Endodermal cell (in vitro differentiated cells): Measurements from ENCODE around the gene LRRC23. TPM values are rescaled to one million over a fixed set of nuclear protein-coding genes. Genes with fewer than 3 reads are reported as not detected.
A peak's percentile ranks its signal among the peaks of the same experiment; 100 is the strongest.

Source experiments
- DNase-seq: peaks from one replicate; pipeline ENCODE4 v3.0.0-alpha.2; 2017
- H3K27ac ChIP-seq: 2 replicates; pipeline ENCODE4 v1.5.1; 2013; ENCODE audit warnings: mild to moderate bottlenecking, low read depth, low read length, moderate library complexity
- H3K27me3 ChIP-seq: 2 replicates; pipeline ENCODE4 v1.6.1; 2013; ENCODE audit warnings: mild to moderate bottlenecking, low read length, moderate library complexity; ENCODE audit not compliant: insufficient read depth, control insufficient read depth, poor library complexity, severe bottlenecking
- H3K36me3 ChIP-seq: 2 replicates; pipeline ENCODE4 v1.7.0; 2013; ENCODE audit warnings: mild to moderate bottlenecking, low read length, moderate library complexity; ENCODE audit not compliant: control insufficient read depth, insufficient read depth
- H3K4me1 ChIP-seq: one replicate; pipeline ENCODE4 v1.7.0; 2013; ENCODE audit warnings: low read length; ENCODE audit not compliant: control insufficient read depth, insufficient read depth
- H3K4me3 ChIP-seq: 2 replicates; pipeline ENCODE4 v1.5.1; 2013; ENCODE audit warnings: mild to moderate bottlenecking, low read length, moderate library complexity
- H3K9ac ChIP-seq: 2 replicates; pipeline ENCODE4 v1.6.1; 2013; ENCODE audit warnings: mild to moderate bottlenecking, low read length, moderate library complexity; ENCODE audit not compliant: poor library complexity, severe bottlenecking; ENCODE audit errors: extremely low read depth
- H3K9me3 ChIP-seq: 2 replicates; pipeline ENCODE4 v1.6.1; 2013; ENCODE audit warnings: mild to moderate bottlenecking, low read length, moderate library complexity; ENCODE audit not compliant: control insufficient read depth
- H3K27ac Mint-ChIP-seq: 2 replicates; pipeline ENCODE4 v1.8.0; 2020; ENCODE audit warnings: mixed read lengths
- H3K27me3 Mint-ChIP-seq: 2 replicates; pipeline ENCODE4 v1.8.0; 2021; ENCODE audit warnings: mild to moderate bottlenecking, mixed read lengths; ENCODE audit not compliant: insufficient read depth
- H3K36me3 Mint-ChIP-seq: 2 replicates; pipeline ENCODE4 v1.8.0; 2020; ENCODE audit warnings: low read depth, mixed read lengths
- H3K4me1 Mint-ChIP-seq: 2 replicates; pipeline ENCODE4 v1.8.0; 2020; ENCODE audit warnings: mixed read lengths
- H3K4me3 Mint-ChIP-seq: 2 replicates; pipeline ENCODE4 v1.8.0; 2020; ENCODE audit warnings: mild to moderate bottlenecking, moderate library complexity, mixed read lengths
- H3K9me3 Mint-ChIP-seq: 2 replicates; pipeline ENCODE4 v1.8.0; 2020; ENCODE audit warnings: mild to moderate bottlenecking, mixed read lengths
- CTCF ChIP-seq: fragments of 200-600 bp; sonication (generic); conservative IDR thresholded peaks from 2 replicates; pipeline ENCODE4 v1.5.0; 2021; ENCODE audit warnings: antibody characterized with exemption, mild to moderate bottlenecking
- WGBS, 2 experiments: methylation state at CpG; one replicate each; pipeline versions ENCODE4 v1.1.5 to v1.1.7; 2013; ENCODE audit warnings: missing lambda C conversion rate in 2 of 2, mixed read lengths in 1 of 2; ENCODE audit not compliant: insufficient coverage in 1 of 2, insufficient read length in 1 of 2; 5-methylcytosine and 5-hydroxymethylcytosine counted together
- total RNA-seq, 2 donors: library from RNA; stranded (reverse); fragmentation: NEBNext Ultra II Directional in 1 of 2; extraction: Animal tissue kit (Norgen Biotek cat#: 25700) in 1 of 2; gene quantifications; 2 replicates in 1 of 2; 3 replicates in 1 of 2; pipeline ENCODE4 v1.2.1, GENCODE V29; 2021

The LRRC23 gene
- total RNA-seq, 2 donors from 2014 or later: 7.8 to 11.5 TPM

- Histone ChIP-seq H3K27ac (no peak overlapping the region), H3K9ac (no peak overlapping the region)
- H3K4me1 Mint-ChIP-seq: peaks cover 55% of the 10 kb centered on the region
These were observed 33.3 kb upstream of the LRRC23 start for GRCh38 chr12:6871052-6871957.

GRCh38 chr12:6872073-6873048, 32.3 kb upstream of the LRRC23 start:
- H3K27ac Mint-ChIP-seq: peak overlapping the region; percentile 95
- H3K4me1 Mint-ChIP-seq: peaks cover 46% of the 10 kb centered on the region
- H3K27ac ChIP-seq: peak overlapping the region; percentile 32
- H3K9me3 Mint-ChIP-seq: no peaks in the 10 kb centered on the region
- peaks cover 8% of the 10 kb centered on the region for H3K4me1 ChIP-seq
- H3K27me3 ChIP-seq: no peaks in the 10 kb centered on the region
- no peaks in the 10 kb centered on the region for H3K9me3 ChIP-seq
- H3K36me3 Mint-ChIP-seq: peaks cover 44% of the 10 kb centered on the region
- peak overlapping the region; percentile 85 for H3K9ac ChIP-seq
- H3K36me3 ChIP-seq: peaks cover 33% of the 10 kb centered on the region
- peak overlapping the region; percentile 97 for H3K4me3 Mint-ChIP-seq
- peak; percentile 100 for TF ChIP-seq CTCF
- peak; percentile 99 for DNase-seq
- H3K4me3 ChIP-seq: peak overlapping the region; percentile 88
- WGBS, 2 experiments: 8 to 15% methylated on average over 19 to 40 of the region's 40 CpGs
- no peaks in the 10 kb centered on the region for H3K27me3 Mint-ChIP-seq

More at GRCh38 chr12:6871052-6871957, 33.3 kb upstream of the LRRC23 start:
- Mint-ChIP-seq H3K36me3 (peaks cover 38% of the 10 kb centered on the region), H3K27ac (peak overlapping the region; percentile 95), H3K27me3 (no peaks in the 10 kb centered on the region), H3K4me3 (peak overlapping the region; percentile 97), H3K9me3 (no peaks in the 10 kb centered on the region)
- peaks cover 8% of the 10 kb centered on the region for H3K4me1 ChIP-seq
- no peak for TF ChIP-seq CTCF
- WGBS, 2 experiments: 84 to 88% methylated on average over 9 to 12 of the region's 12 CpGs
- DNase-seq: peak; percentile 71
- H3K9me3 ChIP-seq: no peaks in the 10 kb centered on the region
- peaks cover 33% of the 10 kb centered on the region for H3K36me3 ChIP-seq
- H3K4me3 ChIP-seq: peak overlapping the region; percentile 88
- no peaks in the 10 kb centered on the region for H3K27me3 ChIP-seq
